Measurements from ENCODE around the gene CKAP2L. TPM values are rescaled to one million over a fixed set of nuclear protein-coding genes. Genes with fewer than 3 reads are reported as not detected.
"Not testable (repeated sequence)": the region's sequence is repeated elsewhere in the genome, so short reads cannot be mapped to it uniquely, and the experiment has no call there.

The CKAP2L gene
- total RNA-seq, 2 donors from 2014 or later: 22.5 to 55.6 TPM

- no peak for ATAC-seq
- no peaks in the 10 kb centered on the region for H3K36me3 Mint-ChIP-seq
- DNase-seq (ENCODE audit: low spot score in 2 of 2): no peak
- peak overlapping the region in 1 of 2 donors; percentile 59 for H3K27ac Mint-ChIP-seq
- no peaks in the 10 kb centered on the region for H3K9me3 Mint-ChIP-seq
These were observed 39.6 kb downstream of the CKAP2L start for GRCh38 chr2:112724591-112725525.

- no peaks in the 10 kb centered on the region for H3K9me3 Mint-ChIP-seq
- no peaks in the 10 kb centered on the region for H3K36me3 Mint-ChIP-seq
- ATAC-seq (no peak), DNase-seq (ENCODE audit: low spot score in 2 of 2) (no peak)
- no peak overlapping the region for H3K27ac Mint-ChIP-seq
These were observed 40.4 kb downstream of the CKAP2L start for GRCh38 chr2:112723995-112724394.

GRCh38 chr2:112723547-112723940 is 40.9 kb downstream of the CKAP2L start:
- peak overlapping the region in 1 of 2 donors; percentile 33 for H3K27ac Mint-ChIP-seq
- H3K36me3 Mint-ChIP-seq: no peaks in the 10 kb centered on the region
- ATAC-seq: no peak
- DNase-seq (ENCODE audit: low spot score in 2 of 2): no peak
- H3K9me3 Mint-ChIP-seq: no peaks in the 10 kb centered on the region

GRCh38 chr2:112722816-112723546 is 41.4 kb downstream of the CKAP2L start:
- peak overlapping the region; percentile 22 to 33 for H3K27ac Mint-ChIP-seq
- no peaks in the 10 kb centered on the region for H3K9me3 Mint-ChIP-seq
- DNase-seq (ENCODE audit: low spot score in 2 of 2): no peak

GRCh38 chr2:112721819-112722522 is 42.4 kb downstream of the CKAP2L start:
- DNase-seq (ENCODE audit: low spot score in 2 of 2): no peak
- Mint-ChIP-seq H3K9me3 (no peaks in the 10 kb centered on the region), H3K27ac (no peak overlapping the region), H3K36me3 (no peaks in the 10 kb centered on the region)
- ATAC-seq: no peak

More at GRCh38 chr2:112722816-112723546, 41.4 kb downstream of the CKAP2L start:
- no peaks in the 10 kb centered on the region for H3K36me3 Mint-ChIP-seq
- ATAC-seq: no peak

GRCh38 chr2:112720785-112721184 is 43.6 kb downstream of the CKAP2L start, which contains the start of gene NT5DC4:
Gene NT5DC4, plus strand, starts transcription at chr2:112721020. Its CDS starts 60 bp downstream, at chr2:112721080.
- DNase-seq (ENCODE audit: low spot score in 2 of 2) (no peak), ATAC-seq (no peak)
- H3K36me3 Mint-ChIP-seq: no peaks in the 10 kb centered on the region
- no peaks in the 10 kb centered on the region for H3K9me3 Mint-ChIP-seq
- no peak within 1 kb of the TSS for H3K27ac Mint-ChIP-seq

- Mint-ChIP-seq H3K36me3 (no peaks in the 10 kb centered on the region), H3K27ac (no peak overlapping the region), H3K9me3 (no peaks in the 10 kb centered on the region)
- DNase-seq (ENCODE audit: low spot score in 2 of 2): no peak
- ATAC-seq: no peak
These were observed 45.5 kb downstream of the CKAP2L start for GRCh38 chr2:112718863-112719370.

GRCh38 chr2:112716826-112717352 is 47.5 kb downstream of the CKAP2L start:
- not testable (repeated sequence) for H3K27ac Mint-ChIP-seq; DNase-seq (ENCODE audit: low spot score in 2 of 2); H3K9me3 Mint-ChIP-seq; H3K36me3 Mint-ChIP-seq; ATAC-seq

- H3K9me3 Mint-ChIP-seq; H3K36me3 Mint-ChIP-seq; DNase-seq (ENCODE audit: low spot score in 2 of 2); H3K27ac Mint-ChIP-seq; ATAC-seq: not testable (repeated sequence)
These were observed 48.3 kb downstream of the CKAP2L start for GRCh38 chr2:112716094-112716493.

GRCh38 chr2:112714836-112715631 is 49.4 kb downstream of the CKAP2L start:
- Mint-ChIP-seq H3K9me3 (no peaks in the 10 kb centered on the region), H3K36me3 (no peaks in the 10 kb centered on the region), H3K27ac (no peak overlapping the region)
- DNase-seq (ENCODE audit: low spot score in 2 of 2) (no peak), ATAC-seq (no peak)

- Mint-ChIP-seq H3K9me3 (no peaks in the 10 kb centered on the region), H3K36me3 (no peaks in the 10 kb centered on the region), H3K27ac (no peak overlapping the region)
- DNase-seq (ENCODE audit: low spot score in 2 of 2) (no peak), ATAC-seq (no peak)
These were observed 50.1 kb downstream of the CKAP2L start for GRCh38 chr2:112714331-112714730.

GRCh38 chr2:112713926-112714325 is 50.5 kb downstream of the CKAP2L start:
- no peak for ATAC-seq
- Mint-ChIP-seq H3K36me3 (no peaks in the 10 kb centered on the region), H3K9me3 (no peaks in the 10 kb centered on the region), H3K27ac (no peak overlapping the region)
- DNase-seq (ENCODE audit: low spot score in 2 of 2): no peak

GRCh38 chr2:112713585-112713925 is 50.9 kb downstream of the CKAP2L start:
- Mint-ChIP-seq H3K36me3 (no peaks in the 10 kb centered on the region), H3K27ac (peak overlapping the region in 1 of 2 donors; percentile 10)
- no peak for ATAC-seq

GRCh38 chr2:112712903-112713584 is 51.4 kb downstream of the CKAP2L start:
- peak overlapping the region; percentile 3 to 10 for H3K27ac Mint-ChIP-seq

More at GRCh38 chr2:112713585-112713925, 50.9 kb downstream of the CKAP2L start:
- DNase-seq (ENCODE audit: low spot score in 2 of 2): no peak
- H3K9me3 Mint-ChIP-seq: no peaks in the 10 kb centered on the region

GRCh38 chr2:112712465-112712864 is 51.9 kb downstream of the CKAP2L start:
- no peaks in the 10 kb centered on the region for H3K36me3 Mint-ChIP-seq
- peak overlapping the region in 1 of 2 donors; percentile 10 for H3K27ac Mint-ChIP-seq
- no peak for DNase-seq (ENCODE audit: low spot score in 2 of 2)
- no peaks in the 10 kb centered on the region for H3K9me3 Mint-ChIP-seq
- ATAC-seq: no peak

More at GRCh38 chr2:112712903-112713584, 51.4 kb downstream of the CKAP2L start:
- DNase-seq (ENCODE audit: low spot score in 2 of 2) (peak in 1 of 2 donors; percentile 41), ATAC-seq (peak; percentile 71 to 91)
- no peaks in the 10 kb centered on the region for H3K36me3 Mint-ChIP-seq
- no peaks in the 10 kb centered on the region for H3K9me3 Mint-ChIP-seq

Measured in activated naive CD4-positive, alpha-beta T cell treated with anti-CD3 and anti-CD28 coated beads, Interleukin-2, amount 50 U/mL, for 72 hours (primary cell).